CD4-positive, alpha-beta memory T cell (primary cell): ENCODE data around the gene TNRC6C. TPM values are rescaled to one million over a fixed set of nuclear protein-coding genes. Genes with fewer than 3 reads are reported as not detected.

ENCODE experiments used
- CTCF ChIA-PET: fragments of 350-600 bp; sonication (Branson Sonifier 250); formaldehyde crosslinking; loops from one replicate; lab custom pipeline; 2021; ENCODE audit warnings: inconsistent platforms; ENCODE audit not compliant: partially characterized antibody; lab: Charles Lee
- POLR2A ChIA-PET: fragments of 350-600 bp; sonication (Branson Sonifier 250); formaldehyde crosslinking; loops from one replicate; lab custom pipeline; 2021; ENCODE audit not compliant: partially characterized antibody; lab: Charles Lee
- DNase-seq, 5 donors: peaks; one replicate each; pipeline versions ENCODE4 v3.0.0 to v3.0.0-alpha.2; 2020 to 2022; ENCODE audit warnings: mixed read lengths in 1 of 5
- H3K27ac ChIP-seq: one replicate; pipeline ENCODE4 v1.7.0; 2013; ENCODE audit warnings: low read depth, low read length
- H3K27me3 ChIP-seq: 2 replicates; pipeline ENCODE4 v1.7.0; 2013; ENCODE audit warnings: mild to moderate bottlenecking, low read length, moderate library complexity; ENCODE audit not compliant: insufficient read depth
- H3K36me3 ChIP-seq: 2 replicates; pipeline ENCODE4 v1.7.0; 2013; ENCODE audit warnings: mild to moderate bottlenecking, low read length, moderate library complexity; ENCODE audit not compliant: insufficient read depth
- H3K4me1 ChIP-seq: 2 replicates; pipeline ENCODE4 v1.7.0; 2013; ENCODE audit warnings: mild to moderate bottlenecking, low read length, moderate library complexity; ENCODE audit not compliant: insufficient read depth
- H3K4me3 ChIP-seq, 2 donors: one replicate each; pipeline ENCODE4 v1.7.0; 2013; ENCODE audit warnings: low read length in 2 of 2, mild to moderate bottlenecking in 1 of 2
- H3K9me3 ChIP-seq, 2 donors: one replicate each; pipeline ENCODE4 v1.7.0; 2013; ENCODE audit warnings: low read length in 2 of 2, control low read depth in 1 of 2; ENCODE audit not compliant: control insufficient read depth in 1 of 2
- H3K27ac Mint-ChIP-seq, 7 donors: one replicate each; pipeline ENCODE4 v1.8.0; 2020 to 2021; ENCODE audit warnings: mixed read lengths in 7 of 7, mild to moderate bottlenecking in 6 of 7, inconsistent platforms in 3 of 7, moderate library complexity in 3 of 7
- H3K27me3 Mint-ChIP-seq, 2 donors: one replicate each; pipeline ENCODE4 v1.8.0; 2020 to 2021; ENCODE audit warnings: mixed read lengths in 2 of 2
- H3K36me3 Mint-ChIP-seq, 2 donors: one replicate each; pipeline ENCODE4 v1.8.0; 2020 to 2021; ENCODE audit warnings: mixed read lengths in 2 of 2, inconsistent platforms in 1 of 2, mild to moderate bottlenecking in 1 of 2
- H3K4me1 Mint-ChIP-seq, 4 donors: one replicate each; pipeline ENCODE4 v1.8.0; 2020 to 2021; ENCODE audit warnings: mixed read lengths in 4 of 4, mild to moderate bottlenecking in 1 of 4
- H3K4me3 Mint-ChIP-seq, 8 donors: one replicate each; pipeline ENCODE4 v1.8.0; 2020 to 2021; ENCODE audit warnings: mixed read lengths in 8 of 8, mild to moderate bottlenecking in 7 of 8, moderate library complexity in 6 of 8, inconsistent platforms in 3 of 8
- H3K9me3 Mint-ChIP-seq, 8 donors: one replicate each; pipeline ENCODE4 v1.8.0; 2020 to 2021; ENCODE audit warnings: mixed read lengths in 8 of 8, mild to moderate bottlenecking in 5 of 8, inconsistent platforms in 3 of 8, moderate library complexity in 1 of 8
- intact Hi-C: fragments of 100-400 bp; cut with micrococcal nuclease; formaldehyde crosslinking; loops from one replicate; pipeline ENCODE4 v1.15.1; 2023
- polyA plus RNA-seq, 2 donors: library from polyadenylated mRNA; unstranded; fragments of 300-500 nt; fragmentation: Illumina TruSeq; gene quantifications; one replicate each; pipeline ENCODE4 v1.2.3, GENCODE V29; 2021
- total RNA-seq, 2 experiments: library from RNA; stranded (reverse); gene quantifications; one replicate each; pipeline ENCODE4 v1.2.3, GENCODE V29; 2021

The TNRC6C gene
- total and polyA plus RNA-seq, 4 experiments from 2014 or later: 1.3 to 112 (median 57.0) TPM

- H3K4me1 Mint-ChIP-seq: peaks cover 8 to 21% (median 17%) of the 10 kb centered on the region in 4 donors
Measured at GRCh38 chr17:78106211-78106610, 147.7 kb downstream of the TNRC6C start.

GRCh38 chr17:78107457-78107856, 149.0 kb downstream of the TNRC6C start:
- intact Hi-C loops: no loop called here
- ChIA-PET CTCF (interaction anchor here (1.3 to 3.6 kb wide), 3 partner anchors 23 to 69 kb away, joined by 3 to 17 read pairs (median 3); partner anchors contain the start of gene TMC8), POLR2A (interaction anchor here (13.2 kb wide), 1 partner anchor 25 kb away, joined by 805 read pairs; the partner anchor contains the start of genes TMC6 and TMC8)
- DNase-seq: no peak
- peaks cover 10 to 25% (median 19%) of the 10 kb centered on the region in 4 donors for H3K4me1 Mint-ChIP-seq
- Histone ChIP-seq H3K27me3 (no peaks in the 10 kb centered on the region), H3K4me1 (peaks cover 6% of the 10 kb centered on the region), H3K9me3 (no peaks in the 10 kb centered on the region), H3K4me3 (no peak overlapping the region), H3K27ac (no peak overlapping the region), H3K36me3 (peaks cover 60% of the 10 kb centered on the region)
- H3K36me3 Mint-ChIP-seq: peaks cover 27 to 59% of the 10 kb centered on the region in 2 donors
- H3K27ac Mint-ChIP-seq: peak overlapping the region in 6 of 7 donors; percentile 22 to 76 (median 53)
- H3K27me3 Mint-ChIP-seq: no peaks in the 10 kb centered on the region
- no peak overlapping the region for H3K4me3 Mint-ChIP-seq
- H3K9me3 Mint-ChIP-seq: no peaks in the 10 kb centered on the region

More at GRCh38 chr17:78106211-78106610, 147.7 kb downstream of the TNRC6C start:
- H3K4me3 ChIP-seq: no peak overlapping the region
- H3K36me3 ChIP-seq: peaks cover 60% of the 10 kb centered on the region
- peaks cover 31 to 68% of the 10 kb centered on the region in 2 donors for H3K36me3 Mint-ChIP-seq
- no peaks in the 10 kb centered on the region for H3K9me3 ChIP-seq
- H3K4me1 ChIP-seq: peaks cover 3% of the 10 kb centered on the region
- CTCF ChIA-PET: interaction anchor here (1.5 to 3.6 kb wide), 2 partner anchors 29 to 71 kb away, joined by 4 to 17 read pairs; no protein-coding TSS in a partner anchor
- no peak overlapping the region for H3K4me3 Mint-ChIP-seq
- no peaks in the 10 kb centered on the region for H3K27me3 Mint-ChIP-seq
- intact Hi-C loops: no loop called here
- no peaks in the 10 kb centered on the region for H3K27me3 ChIP-seq
- POLR2A ChIA-PET: interaction anchor here (0.6 to 13.2 kb wide), 4 partner anchors 9 to 252 kb away, joined by 3 to 805 read pairs (median 6); partner anchors contain the start of genes TMC6 and TMC8
- H3K27ac Mint-ChIP-seq: no peak overlapping the region
- no peak overlapping the region for H3K27ac ChIP-seq
- no peaks in the 10 kb centered on the region for H3K9me3 Mint-ChIP-seq
- DNase-seq: no peak

GRCh38 chr17:78107976-78108725, 149.6 kb downstream of the TNRC6C start:
- H3K9me3 ChIP-seq: no peaks in the 10 kb centered on the region
- no peaks in the 10 kb centered on the region for H3K27me3 Mint-ChIP-seq
- POLR2A ChIA-PET: interaction anchor here (0.6 to 13.2 kb wide), 4 partner anchors 10 to 41 kb away, joined by 3 to 805 read pairs (median 4); partner anchors contain the start of genes TMC6 and TMC8
- H3K27ac ChIP-seq: no peak overlapping the region
- peaks cover 29 to 64% of the 10 kb centered on the region in 2 donors for H3K36me3 Mint-ChIP-seq
- H3K36me3 ChIP-seq: peaks cover 60% of the 10 kb centered on the region
- H3K4me3 ChIP-seq: no peak overlapping the region
- intact Hi-C loops: no loop called here
- peaks cover 13 to 31% (median 25%) of the 10 kb centered on the region in 4 donors for H3K4me1 Mint-ChIP-seq
- peak overlapping the region in 4 of 7 donors; percentile 35 to 66 (median 55) for H3K27ac Mint-ChIP-seq
- H3K27me3 ChIP-seq: no peaks in the 10 kb centered on the region
- no peak overlapping the region for H3K4me3 Mint-ChIP-seq
- H3K9me3 Mint-ChIP-seq: no peaks in the 10 kb centered on the region
- CTCF ChIA-PET: interaction anchor here (1.1 to 7.4 kb wide), 5 partner anchors 22 to 69 kb away, joined by 3 to 107 read pairs (median 4); partner anchors contain the start of gene TMC8
- DNase-seq: no peak
- H3K4me1 ChIP-seq: peaks cover 12% of the 10 kb centered on the region

GRCh38 chr17:78108726-78109488, 150.4 kb downstream of the TNRC6C start:
- H3K4me3 ChIP-seq: no peak overlapping the region
- Mint-ChIP-seq H3K36me3 (peaks cover 32 to 65% of the 10 kb centered on the region in 2 donors), H3K4me1 (peaks cover 19 to 38% (median 32%) of the 10 kb centered on the region in 4 donors), H3K27ac (peak overlapping the region in 3 of 7 donors; percentile 9 to 64 (median 46)), H3K27me3 (no peaks in the 10 kb centered on the region), H3K4me3 (peak overlapping the region in 1 of 8 donors; percentile 38), H3K9me3 (no peaks in the 10 kb centered on the region)
- no peaks in the 10 kb centered on the region for H3K9me3 ChIP-seq
- POLR2A ChIA-PET: interaction anchor here (0.5 to 13.2 kb wide), 6 partner anchors 9 to 1888 kb away, joined by 3 to 805 read pairs (median 4); partner anchors contain the start of genes SYNGR2, TMC6 and TMC8
- no peak overlapping the region for H3K27ac ChIP-seq
- CTCF ChIA-PET: interaction anchor here (1.1 to 7.4 kb wide), 6 partner anchors 21 to 68 kb away, joined by 3 to 107 read pairs (median 4); partner anchors contain the start of gene TMC8
- peaks cover 60% of the 10 kb centered on the region for H3K36me3 ChIP-seq
- no peak for DNase-seq
- intact Hi-C loops: no loop called here
- H3K27me3 ChIP-seq: no peaks in the 10 kb centered on the region
- peaks cover 20% of the 10 kb centered on the region for H3K4me1 ChIP-seq

GRCh38 chr17:78109489-78109761, 150.9 kb downstream of the TNRC6C start:
- Histone ChIP-seq H3K36me3 (peaks cover 60% of the 10 kb centered on the region), H3K9me3 (no peaks in the 10 kb centered on the region), H3K27ac (no peak overlapping the region), H3K4me1 (peaks cover 25% of the 10 kb centered on the region), H3K4me3 (no peak overlapping the region), H3K27me3 (no peaks in the 10 kb centered on the region)
- Mint-ChIP-seq H3K27ac (peak overlapping the region in 1 of 7 donors; percentile 9), H3K4me3 (no peak overlapping the region), H3K4me1 (peaks cover 24 to 44% (median 37%) of the 10 kb centered on the region in 4 donors), H3K27me3 (no peaks in the 10 kb centered on the region), H3K9me3 (no peaks in the 10 kb centered on the region), H3K36me3 (peaks cover 34 to 67% of the 10 kb centered on the region in 2 donors)
- intact Hi-C loops: no loop called here
- CTCF ChIA-PET: interaction anchor here (1.1 to 7.4 kb wide), 3 partner anchors 25 to 66 kb away, joined by 4 to 107 read pairs (median 4); no protein-coding TSS in a partner anchor
- DNase-seq: no peak
- POLR2A ChIA-PET: interaction anchor here (1.0 to 13.2 kb wide), 4 partner anchors 9 to 60 kb away, joined by 3 to 805 read pairs (median 4); partner anchors contain the start of genes SYNGR2, TMC6 and TMC8

- CTCF ChIA-PET: interaction anchor here (1.4 to 7.4 kb wide), 2 partner anchors 26 to 65 kb away, joined by 4 to 107 read pairs; no protein-coding TSS in a partner anchor
- H3K9me3 Mint-ChIP-seq: no peaks in the 10 kb centered on the region
- Histone ChIP-seq H3K9me3 (no peaks in the 10 kb centered on the region), H3K36me3 (peaks cover 62% of the 10 kb centered on the region), H3K4me1 (peaks cover 36% of the 10 kb centered on the region), H3K4me3 (no peak overlapping the region), H3K27me3 (no peaks in the 10 kb centered on the region), H3K27ac (no peak overlapping the region)
- peak overlapping the region in 3 of 8 donors; percentile 15 to 45 (median 41) for H3K4me3 Mint-ChIP-seq
- POLR2A ChIA-PET: interaction anchor here (1.1 to 13.2 kb wide), 3 partner anchors 22 to 142 kb away, joined by 3 to 805 read pairs (median 5); partner anchors contain the start of genes TMC6 and TMC8
- H3K4me1 Mint-ChIP-seq: peaks cover 26 to 51% (median 41%) of the 10 kb centered on the region in 4 donors
- peaks cover 31 to 67% of the 10 kb centered on the region in 2 donors for H3K36me3 Mint-ChIP-seq
- peak overlapping the region in 3 of 7 donors; percentile 59 to 90 (median 82) for H3K27ac Mint-ChIP-seq
- intact Hi-C loops: no loop called here
- no peaks in the 10 kb centered on the region for H3K27me3 Mint-ChIP-seq
- no peak for DNase-seq
Measured at GRCh38 chr17:78110363-78111015, 152.0 kb downstream of the TNRC6C start.
